Measurements from ENCODE around the gene NFRKB. TPM values are rescaled to one million over a fixed set of nuclear protein-coding genes. Genes with fewer than 3 reads are reported as not detected.

Gene NFRKB
- total RNA-seq (21.0 TPM), polyA plus RNA-seq (ENCODE audit: insufficient read depth in 1 of 8, insufficient read length in 8 of 8, low replicate concordance in 1 of 8) (10 to 100 TPM; 17.1 to 26.0 (median 21.0) TPM)
- long read RNA-seq, donor 1 = 0 reads
- long read RNA-seq, donor 2 = 0 reads
- long read RNA-seq, donor 3 = 0 reads
- long read RNA-seq, donor 4 = 0 reads
- long read RNA-seq, donor 5 = 0 reads
- long read RNA-seq, donor 6 = 0 reads
- long read RNA-seq, donor 7 = 0 reads
- long read RNA-seq, donor 8, partial matches to known transcripts = 0 of 1 reads
- long read RNA-seq, donor 8, other reads (novel, unspliced or antisense) = 0 of 1 reads
- long read RNA-seq, donor 9 = 0 reads
- long read RNA-seq, donor 10 = 0 reads
- long read RNA-seq, donor 11 = 0 reads

DNA sequence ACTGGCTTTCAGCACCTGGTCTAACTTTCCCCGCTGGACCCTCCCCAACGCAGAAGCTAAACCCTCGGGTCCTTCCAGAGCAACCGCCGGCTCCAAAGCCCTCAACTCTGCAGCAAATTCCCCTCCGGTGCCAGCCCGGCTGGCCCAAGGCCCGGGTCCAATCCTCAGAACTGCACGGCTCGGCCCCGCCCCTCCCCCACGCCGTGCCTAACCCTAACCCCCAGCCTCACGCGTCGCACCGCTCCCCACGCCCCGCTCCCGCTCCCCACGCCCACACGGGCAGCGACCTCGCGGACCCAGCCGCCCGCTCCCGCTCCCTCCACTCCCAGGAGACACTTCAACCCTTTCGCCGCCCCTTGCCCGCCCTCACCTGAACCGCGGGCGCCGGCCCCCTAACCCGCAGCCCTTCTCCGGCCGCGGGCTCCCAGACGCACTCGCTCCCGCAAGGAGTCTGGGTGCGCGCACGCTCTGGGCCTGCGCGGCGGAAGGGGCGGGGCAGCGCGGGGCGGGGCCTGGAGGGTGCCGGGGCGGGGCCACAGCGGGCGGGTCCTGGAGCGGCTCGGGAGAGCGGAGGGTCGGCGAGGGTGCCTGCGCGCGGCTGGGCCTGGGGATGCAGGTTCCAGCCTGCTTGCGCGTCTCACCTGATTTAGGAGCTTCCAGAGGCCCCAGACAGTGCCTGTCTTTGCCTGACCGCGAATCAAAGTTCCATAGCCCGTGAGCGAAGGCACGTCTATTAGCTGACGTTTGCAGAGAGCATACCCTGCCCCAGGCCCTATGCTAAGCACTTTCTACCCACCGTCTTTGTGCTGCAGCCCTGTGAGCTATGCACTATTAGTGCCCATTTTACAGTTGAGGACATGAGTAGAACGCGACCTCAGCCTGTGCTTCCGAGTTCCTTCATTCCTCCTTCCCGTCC, at the start of gene NFRKB:
Gene NFRKB (minus strand): TSS at position 453 of the 916 bp plus-strand sequence. CDS start 2,729 bp downstream, outside the sequence.
- Histone ChIP-seq H3K9me3 (replicated peaks; ENCODE audit: control insufficient read depth, low read depth, low read length) (no peaks in the 10 kb centered on the region), H3K36me3 (ENCODE audit: control insufficient read depth, insufficient read depth, low read length) (peaks cover 15% of the 10 kb centered on the region), H3K27ac (ENCODE audit: low read length) (peak within 1 kb of the TSS; percentile 67), H3K4me1 (ENCODE audit: control insufficient read depth, insufficient read depth, low read length) (peaks cover 13% of the 10 kb centered on the region), H3K27me3 (ENCODE audit: control insufficient read depth, insufficient read depth, low read length) (no peaks in the 10 kb centered on the region), H3K4me3 (ENCODE audit: low read length) (peak within 1 kb of the TSS; percentile 83)
- under 1% methylated on average over 77 of the region's 77 CpGs for WGBS (ENCODE audit: insufficient coverage)
- DNase-seq = peak; percentile 92

DNA sequence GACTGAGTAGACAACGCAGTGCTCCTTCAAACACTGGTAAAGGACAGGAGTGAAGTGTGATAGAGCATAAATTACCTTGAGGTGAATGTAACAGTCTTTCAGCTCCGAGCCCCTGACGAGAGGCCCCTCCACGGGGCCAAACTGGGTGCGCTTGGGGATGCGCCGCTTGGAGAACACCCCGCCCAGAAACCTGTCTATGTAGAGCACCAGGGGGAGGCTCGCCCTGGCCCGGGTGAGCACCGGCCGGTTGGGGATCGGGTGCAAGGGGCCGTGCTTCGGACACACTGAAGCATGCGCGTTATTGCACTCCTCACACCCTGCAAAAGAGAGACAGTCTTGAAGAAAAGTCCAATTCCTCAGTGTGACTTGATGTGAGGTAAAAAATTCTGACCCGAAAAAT, 49.3 kb upstream of the NFRKB start:
- H3K4me3 ChIP-seq (ENCODE audit: low read length) = no peak overlapping the region
- no peaks in the 10 kb centered on the region for H3K9me3 ChIP-seq (replicated peaks; ENCODE audit: control insufficient read depth, low read depth, low read length)
- DNase-seq = no peak
- H3K4me1 ChIP-seq (ENCODE audit: control insufficient read depth, insufficient read depth, low read length) = no peaks in the 10 kb centered on the region
- WGBS (ENCODE audit: insufficient coverage) = 98% methylated on average over 12 of the region's 18 CpGs
- peaks cover 28% of the 10 kb centered on the region for H3K36me3 ChIP-seq (ENCODE audit: control insufficient read depth, insufficient read depth, low read length)
- no peak overlapping the region for H3K27ac ChIP-seq (ENCODE audit: low read length)
- no peaks in the 10 kb centered on the region for H3K27me3 ChIP-seq (ENCODE audit: control insufficient read depth, insufficient read depth, low read length)

DNA sequence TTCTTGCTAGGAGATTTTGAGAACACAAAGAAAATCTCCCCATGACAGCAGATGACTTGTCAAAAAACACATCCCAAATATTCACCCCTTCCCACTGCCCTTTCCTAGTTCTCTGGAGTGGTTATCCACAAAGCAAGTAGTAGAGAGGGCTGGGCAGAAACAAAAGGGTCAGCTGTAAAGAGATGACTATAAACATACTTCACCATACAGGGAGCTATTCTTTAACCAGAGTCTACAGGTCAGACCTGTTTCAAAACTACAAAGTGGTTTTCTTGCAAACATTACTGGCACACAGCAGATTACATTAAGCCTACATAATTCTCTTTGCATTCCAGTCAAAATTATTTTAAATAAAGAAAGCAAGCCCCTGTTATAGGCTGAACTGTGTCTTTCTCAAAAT, 47.7 kb upstream of the NFRKB start:
- no peak for DNase-seq
- Histone ChIP-seq H3K27ac (ENCODE audit: low read length) (no peak overlapping the region), H3K4me3 (ENCODE audit: low read length) (no peak overlapping the region), H3K27me3 (ENCODE audit: control insufficient read depth, insufficient read depth, low read length) (no peaks in the 10 kb centered on the region), H3K36me3 (ENCODE audit: control insufficient read depth, insufficient read depth, low read length) (peaks cover 31% of the 10 kb centered on the region), H3K9me3 (replicated peaks; ENCODE audit: control insufficient read depth, low read depth, low read length) (no peaks in the 10 kb centered on the region), H3K4me1 (ENCODE audit: control insufficient read depth, insufficient read depth, low read length) (no peaks in the 10 kb centered on the region)

DNA sequence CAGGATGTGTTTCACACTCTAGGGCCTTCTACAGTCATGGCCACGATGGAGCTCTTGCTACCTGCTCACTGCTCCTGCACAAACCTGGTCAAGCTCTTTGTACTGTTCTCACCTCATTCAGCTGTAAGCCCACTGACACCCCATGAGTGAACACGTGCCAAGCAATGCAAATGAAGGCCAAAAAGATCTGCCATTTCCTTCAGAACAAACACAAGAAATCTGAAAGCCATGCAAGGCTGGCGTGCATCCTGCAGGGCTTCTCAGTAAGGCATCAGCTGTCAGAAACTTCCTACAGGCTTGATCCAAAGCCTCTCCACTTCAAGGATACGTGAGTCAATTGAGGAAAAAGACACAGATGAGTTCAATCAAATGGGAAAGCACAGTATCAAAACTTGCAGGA, 44.1 kb upstream of the NFRKB start:
- Histone ChIP-seq H3K4me1 (ENCODE audit: control insufficient read depth, insufficient read depth, low read length) (no peaks in the 10 kb centered on the region), H3K36me3 (ENCODE audit: control insufficient read depth, insufficient read depth, low read length) (peaks cover 16% of the 10 kb centered on the region), H3K27ac (ENCODE audit: low read length) (no peak overlapping the region), H3K4me3 (ENCODE audit: low read length) (no peak overlapping the region), H3K9me3 (replicated peaks; ENCODE audit: control insufficient read depth, low read depth, low read length) (no peaks in the 10 kb centered on the region), H3K27me3 (ENCODE audit: control insufficient read depth, insufficient read depth, low read length) (no peaks in the 10 kb centered on the region)
- no peak for DNase-seq
- WGBS (ENCODE audit: insufficient coverage) = 83% methylated on average over 2 of the region's 4 CpGs

DNA sequence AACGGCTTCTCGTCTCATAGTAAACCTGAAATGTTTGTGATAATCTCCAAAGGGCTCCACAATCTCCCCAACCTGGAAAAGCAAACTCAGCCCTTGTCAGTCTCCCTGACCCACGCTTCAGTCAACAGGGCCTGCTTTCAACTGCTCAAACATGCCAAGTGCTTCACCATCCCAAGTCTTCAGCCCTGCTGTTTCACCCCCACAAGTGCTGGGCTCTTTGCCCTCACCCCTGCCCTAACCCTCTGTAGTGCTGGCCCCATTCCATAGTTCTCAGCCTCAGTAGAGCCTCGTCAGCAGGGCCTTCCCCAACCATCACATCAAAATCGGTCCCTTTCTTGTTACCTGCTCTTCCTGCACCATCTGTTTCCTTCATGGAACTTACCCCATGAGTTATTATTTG, 43.4 kb upstream of the NFRKB start:
- peaks cover 17% of the 10 kb centered on the region for H3K36me3 ChIP-seq (ENCODE audit: control insufficient read depth, insufficient read depth, low read length)
- no peak for DNase-seq
- no peak overlapping the region for H3K4me3 ChIP-seq (ENCODE audit: low read length)
- H3K9me3 ChIP-seq (replicated peaks; ENCODE audit: control insufficient read depth, low read depth, low read length) = no peaks in the 10 kb centered on the region
- H3K27ac ChIP-seq (ENCODE audit: low read length) = no peak overlapping the region
- H3K27me3 ChIP-seq (ENCODE audit: control insufficient read depth, insufficient read depth, low read length) = no peaks in the 10 kb centered on the region
- H3K4me1 ChIP-seq (ENCODE audit: control insufficient read depth, insufficient read depth, low read length) = no peaks in the 10 kb centered on the region
- WGBS (ENCODE audit: insufficient coverage) = 94% methylated on average over 5 of the region's 5 CpGs

DNA sequence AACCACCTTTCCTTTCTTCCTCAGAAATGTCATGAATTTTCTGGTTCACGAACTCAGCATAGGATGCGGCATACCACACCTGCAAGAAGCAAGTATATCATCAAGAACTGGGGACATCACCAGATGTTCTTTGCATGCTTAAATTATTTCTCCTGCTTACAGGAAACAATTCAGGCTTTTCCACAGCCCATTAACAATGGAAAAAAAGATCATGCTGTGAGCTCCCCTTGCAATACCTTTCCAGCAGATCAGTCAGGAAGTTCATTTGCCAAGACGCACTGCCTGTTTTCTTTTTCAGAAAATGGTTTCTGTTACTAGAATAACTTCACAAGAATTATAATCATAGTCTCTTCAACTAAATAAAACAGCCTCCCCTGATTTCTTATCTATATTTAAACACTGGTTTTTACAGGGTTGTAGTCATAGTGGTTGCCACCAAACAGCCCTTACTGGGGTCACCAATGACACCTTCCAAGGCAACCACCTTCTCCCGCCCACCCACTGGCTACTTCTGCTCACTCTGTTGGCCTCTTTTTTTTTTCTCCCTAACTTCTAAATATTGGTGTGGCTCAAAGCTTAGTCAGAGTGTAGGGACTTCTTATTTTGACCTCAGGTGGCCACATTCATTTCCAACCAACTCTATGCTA, 42.3 kb upstream of the NFRKB start:
- Histone ChIP-seq H3K36me3 (ENCODE audit: control insufficient read depth, insufficient read depth, low read length) (peaks cover 14% of the 10 kb centered on the region), H3K4me1 (ENCODE audit: control insufficient read depth, insufficient read depth, low read length) (no peaks in the 10 kb centered on the region), H3K27me3 (ENCODE audit: control insufficient read depth, insufficient read depth, low read length) (no peaks in the 10 kb centered on the region), H3K9me3 (replicated peaks; ENCODE audit: control insufficient read depth, low read depth, low read length) (no peaks in the 10 kb centered on the region), H3K27ac (ENCODE audit: low read length) (no peak overlapping the region), H3K4me3 (ENCODE audit: low read length) (no peak overlapping the region)
- WGBS (ENCODE audit: insufficient coverage) = 54% methylated on average over 2 of the region's 4 CpGs
- DNase-seq = peak; percentile 77

DNA sequence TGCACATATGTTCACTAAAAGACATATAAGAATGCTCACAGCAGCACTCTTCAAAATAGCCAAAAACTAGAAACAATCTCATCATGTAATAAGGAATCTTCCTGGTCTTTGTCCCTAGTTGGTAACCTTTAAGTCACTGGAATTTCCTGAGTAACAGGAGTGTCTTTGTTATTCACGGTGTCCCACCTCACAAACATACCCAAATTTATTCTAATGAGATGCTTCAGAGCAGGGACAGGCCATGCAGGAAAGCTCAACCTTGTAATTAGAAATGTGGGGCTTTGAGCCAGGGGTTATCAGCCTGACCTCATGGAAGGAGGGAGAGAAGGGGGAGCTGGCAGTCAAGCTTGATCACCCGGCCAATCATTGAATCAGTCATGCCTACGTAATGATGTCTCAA, 40.3 kb upstream of the NFRKB start:
- Histone ChIP-seq H3K27ac (ENCODE audit: low read length) (no peak overlapping the region), H3K4me3 (ENCODE audit: low read length) (no peak overlapping the region), H3K4me1 (ENCODE audit: control insufficient read depth, insufficient read depth, low read length) (peaks cover 2% of the 10 kb centered on the region), H3K36me3 (ENCODE audit: control insufficient read depth, insufficient read depth, low read length) (peaks cover 14% of the 10 kb centered on the region), H3K9me3 (replicated peaks; ENCODE audit: control insufficient read depth, low read depth, low read length) (no peaks in the 10 kb centered on the region), H3K27me3 (ENCODE audit: control insufficient read depth, insufficient read depth, low read length) (no peaks in the 10 kb centered on the region)
- DNase-seq = no peak
- WGBS (ENCODE audit: insufficient coverage) = 100% methylated on average over 2 of the region's 3 CpGs

DNA sequence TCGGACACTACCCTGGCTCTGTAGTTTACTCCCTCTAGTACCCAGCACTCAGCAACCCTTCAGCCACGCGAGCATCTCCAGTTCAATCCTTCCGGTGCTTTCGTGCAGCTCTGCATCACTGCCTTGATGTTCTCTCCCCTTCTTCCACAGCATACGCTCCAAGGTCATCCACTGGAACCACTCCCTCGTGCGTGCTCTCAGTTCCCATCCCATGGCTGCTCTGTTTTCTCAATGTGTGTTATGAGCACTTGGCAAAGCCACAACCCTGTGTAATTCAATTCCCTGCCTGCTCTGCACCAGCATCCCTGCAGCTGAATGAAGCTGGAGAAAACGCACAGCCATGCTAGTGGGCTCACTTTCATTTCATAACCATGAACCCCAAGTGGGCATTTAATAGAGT, 38.5 kb upstream of the NFRKB start:
- Histone ChIP-seq H3K9me3 (replicated peaks; ENCODE audit: control insufficient read depth, low read depth, low read length) (no peaks in the 10 kb centered on the region), H3K27me3 (ENCODE audit: control insufficient read depth, insufficient read depth, low read length) (no peaks in the 10 kb centered on the region), H3K4me1 (ENCODE audit: control insufficient read depth, insufficient read depth, low read length) (peaks cover 2% of the 10 kb centered on the region), H3K27ac (ENCODE audit: low read length) (no peak overlapping the region), H3K36me3 (ENCODE audit: control insufficient read depth, insufficient read depth, low read length) (peaks cover 17% of the 10 kb centered on the region), H3K4me3 (ENCODE audit: low read length) (no peak overlapping the region)
- peak; percentile 82 for DNase-seq
- WGBS (ENCODE audit: insufficient coverage) = 25% methylated on average over 9 of the region's 9 CpGs

DNA sequence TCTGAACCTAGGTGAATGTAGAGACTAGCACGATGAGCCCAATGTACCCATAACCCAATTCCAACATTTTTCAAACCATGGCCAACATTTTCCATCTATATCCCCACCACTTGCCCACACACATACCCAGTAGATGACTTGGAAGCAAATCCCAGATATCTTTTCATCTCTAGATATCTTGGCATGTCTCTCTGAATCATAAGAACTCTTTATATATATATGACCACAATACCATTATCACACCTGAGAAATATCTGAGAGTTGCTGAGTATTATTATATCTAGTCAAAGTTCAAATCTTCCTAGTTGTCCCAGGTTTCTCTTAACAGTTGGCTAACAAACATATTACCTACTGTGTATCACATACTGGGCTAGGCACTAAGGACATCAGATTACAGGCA, 37.9 kb upstream of the NFRKB start:
- peaks cover 2% of the 10 kb centered on the region for H3K4me1 ChIP-seq (ENCODE audit: control insufficient read depth, insufficient read depth, low read length)
- no peak overlapping the region for H3K27ac ChIP-seq (ENCODE audit: low read length)
- H3K36me3 ChIP-seq (ENCODE audit: control insufficient read depth, insufficient read depth, low read length) = peaks cover 17% of the 10 kb centered on the region
- DNase-seq = no peak
- H3K4me3 ChIP-seq (ENCODE audit: low read length) = no peak overlapping the region
- H3K27me3 ChIP-seq (ENCODE audit: control insufficient read depth, insufficient read depth, low read length) = no peaks in the 10 kb centered on the region
- H3K9me3 ChIP-seq (replicated peaks; ENCODE audit: control insufficient read depth, low read depth, low read length) = no peaks in the 10 kb centered on the region
- 60% methylated on average over 1 of the region's 1 CpG for WGBS (ENCODE audit: insufficient coverage)

Data from muscle of leg (tissue), 16 donors.